ENCODE results near the gene KIFAP3. TPM values are rescaled to one million over a fixed set of nuclear protein-coding genes. Genes with fewer than 3 reads are reported as not detected.
"Not testable (repeated sequence)": the region's sequence is repeated elsewhere in the genome, so short reads cannot be mapped to it uniquely, and the experiment has no call there.

Gene KIFAP3
- polyA plus RNA-seq, 4 donors, result 10.5 to 20.7 (median 14.6) TPM

DNA sequence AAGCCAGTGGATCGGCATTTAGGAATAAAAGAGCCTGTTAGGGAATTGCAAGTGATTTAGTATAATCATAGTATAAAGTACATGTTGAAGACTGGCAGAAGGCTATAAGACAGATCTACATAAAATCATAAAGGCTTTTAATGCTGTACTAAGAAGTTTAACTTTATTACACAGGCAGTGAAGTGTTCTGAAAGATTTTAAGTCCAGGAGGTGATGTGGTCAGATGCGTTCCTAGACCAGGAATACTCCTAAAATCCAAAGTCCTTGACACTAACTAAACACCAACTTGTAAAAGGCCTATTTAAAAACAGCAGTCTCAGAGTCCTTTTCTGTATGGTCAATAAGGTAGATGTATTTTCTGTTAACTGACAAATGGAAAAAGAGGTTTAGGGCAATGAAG is 57.0 kb downstream of the KIFAP3 start:
- H3K27me3 ChIP-seq (ENCODE audit: control insufficient read depth in 3 of 3, insufficient read depth in 3 of 3, low read length in 3 of 3), result no peaks in the 10 kb centered on the region
- DNase-seq, result no peak
- FAIRE-seq, result no peak
- WGBS, 3 donors, result 91 to 99% (median 96%) methylated on average over 2 of the region's 2 CpGs
- peaks cover 0 to 3% of the 10 kb centered on the region in 2 donors for H3K9me3 ChIP-seq (ENCODE audit: control insufficient read depth in 2 of 2, insufficient read depth in 1 of 2, low read depth in 1 of 2, low read length in 1 of 2)
- H3K27ac ChIP-seq (ENCODE audit: low read depth in 1 of 3, low read length in 2 of 3), result no peak overlapping the region
- H3K4me1 ChIP-seq (ENCODE audit: control insufficient read depth in 3 of 3, insufficient read depth in 2 of 3, low read depth in 1 of 3, low read length in 2 of 3), result no peaks in the 10 kb centered on the region
- peaks cover 0 to 2% (median 2%) of the 10 kb centered on the region in 3 donors for H3K36me3 ChIP-seq (ENCODE audit: control insufficient read depth in 3 of 3, insufficient read depth in 2 of 3, low read depth in 1 of 3, low read length in 3 of 3)
- H3K4me3 ChIP-seq (ENCODE audit: low read depth in 1 of 3, low read length in 3 of 3), result no peak overlapping the region

DNA sequence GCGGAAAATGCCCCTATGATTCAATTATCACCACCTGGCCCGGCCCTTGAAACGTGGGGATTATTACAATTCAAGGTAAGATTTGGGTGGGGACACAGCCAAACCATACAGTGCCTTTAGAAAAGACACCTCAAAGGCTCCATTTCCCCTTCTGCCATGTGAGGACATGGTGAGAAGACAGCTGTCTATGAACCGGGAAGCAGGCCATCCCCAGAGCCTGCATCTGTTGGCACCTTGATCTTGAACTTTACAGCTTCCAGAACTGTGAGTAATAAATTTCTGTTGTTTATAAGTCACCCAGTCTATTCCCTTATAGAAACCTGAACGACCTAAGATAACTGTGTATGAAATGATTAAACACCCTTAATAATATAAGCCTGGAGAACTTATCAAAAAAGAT is 61.6 kb downstream of the KIFAP3 start:
- Histone ChIP-seq H3K4me3 (ENCODE audit: low read depth in 1 of 3, low read length in 3 of 3) (no peak overlapping the region), H3K4me1 (ENCODE audit: control insufficient read depth in 3 of 3, insufficient read depth in 2 of 3, low read depth in 1 of 3, low read length in 2 of 3) (no peaks in the 10 kb centered on the region), H3K27ac (ENCODE audit: low read depth in 1 of 3, low read length in 2 of 3) (no peak overlapping the region), H3K27me3 (ENCODE audit: control insufficient read depth in 3 of 3, insufficient read depth in 3 of 3, low read length in 3 of 3) (no peaks in the 10 kb centered on the region), H3K9me3 (ENCODE audit: control insufficient read depth in 2 of 2, insufficient read depth in 1 of 2, low read depth in 1 of 2, low read length in 1 of 2) (no peaks in the 10 kb centered on the region), H3K36me3 (ENCODE audit: control insufficient read depth in 3 of 3, insufficient read depth in 2 of 3, low read depth in 1 of 3, low read length in 3 of 3) (peaks cover 0 to 2% (median 2%) of the 10 kb centered on the region in 3 donors)
- FAIRE-seq, result no peak
- DNase-seq, result peak in 1 of 2 donors; percentile 46
- 68 to 83% (median 77%) methylated on average over 5 of the region's 5 CpGs for WGBS, 3 donors

DNA sequence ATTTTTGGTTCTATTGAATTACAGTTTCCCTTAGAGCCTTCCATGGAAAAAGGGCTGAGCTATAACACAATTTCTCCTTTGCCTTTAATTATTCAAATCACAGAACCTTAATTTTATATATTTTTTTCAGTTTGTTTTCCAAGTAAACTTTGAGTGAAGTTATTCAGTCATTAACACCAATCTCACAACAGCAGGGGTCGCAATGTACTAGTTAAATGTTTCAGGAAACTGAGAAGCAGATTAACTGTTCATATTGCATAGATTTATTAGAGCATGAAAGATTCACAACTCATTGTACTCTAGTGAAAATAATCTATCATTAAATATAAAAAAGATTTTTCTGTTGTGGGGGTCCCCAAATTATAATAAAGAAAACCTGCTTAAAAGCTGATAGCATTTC is 64.1 kb downstream of the KIFAP3 start:
- Histone ChIP-seq H3K9me3 (ENCODE audit: control insufficient read depth in 2 of 2, insufficient read depth in 1 of 2, low read depth in 1 of 2, low read length in 1 of 2) (no peaks in the 10 kb centered on the region), H3K4me3 (ENCODE audit: low read depth in 1 of 3, low read length in 3 of 3) (no peak overlapping the region), H3K27ac (ENCODE audit: low read depth in 1 of 3, low read length in 2 of 3) (no peak overlapping the region), H3K27me3 (ENCODE audit: control insufficient read depth in 3 of 3, insufficient read depth in 3 of 3, low read length in 3 of 3) (no peaks in the 10 kb centered on the region), H3K4me1 (ENCODE audit: control insufficient read depth in 3 of 3, insufficient read depth in 2 of 3, low read depth in 1 of 3, low read length in 2 of 3) (no peaks in the 10 kb centered on the region), H3K36me3 (ENCODE audit: control insufficient read depth in 3 of 3, insufficient read depth in 2 of 3, low read depth in 1 of 3, low read length in 3 of 3) (peaks cover 0 to 2% (median 2%) of the 10 kb centered on the region in 3 donors)
- 40 to 63% (median 53%) methylated on average over 1 of the region's 1 CpG for WGBS, 3 donors
- FAIRE-seq (no peak), DNase-seq (peak; percentile 27 to 30)

DNA sequence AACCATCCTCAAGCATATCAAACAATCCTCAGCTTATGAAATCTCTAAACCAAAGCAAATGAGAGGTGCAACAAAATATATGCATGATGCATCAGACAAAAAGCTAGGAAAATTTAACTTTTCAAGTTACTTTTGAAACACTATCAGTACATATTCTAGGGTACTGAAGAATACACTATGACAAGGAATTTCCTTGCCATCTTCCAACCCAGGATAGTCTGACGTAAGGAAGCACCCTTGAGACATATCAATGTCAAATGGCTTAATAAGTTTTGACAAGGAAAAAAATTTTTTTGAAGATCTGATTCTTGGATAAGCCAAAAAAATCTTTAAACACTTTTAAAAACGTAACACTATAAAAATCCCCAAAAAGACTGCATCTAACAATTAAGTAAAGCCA is 64.9 kb downstream of the KIFAP3 start:
- FAIRE-seq, result no peak

DNA sequence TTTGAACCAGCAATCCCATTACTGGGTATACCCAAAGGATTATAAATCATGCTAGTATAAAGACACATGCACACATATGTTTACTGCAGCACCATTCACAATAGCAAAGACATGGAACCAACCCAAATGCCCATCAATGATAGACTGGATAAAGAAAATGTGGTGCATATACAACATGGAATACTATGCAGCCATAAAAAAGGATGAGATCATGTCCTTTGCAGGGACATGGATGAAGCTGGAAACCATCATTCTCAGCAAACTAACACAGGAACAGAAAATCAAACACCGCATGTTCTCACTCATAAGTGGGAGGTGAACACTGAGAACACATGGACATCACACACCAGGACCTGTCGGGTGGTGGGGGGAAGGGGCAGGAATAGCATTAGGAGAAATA is 65.8 kb downstream of the KIFAP3 start:
- 92 to 100% (median 94%) methylated on average over 2 of the region's 2 CpGs for WGBS, 3 donors

More for the DNA sequence above, 64.9 kb downstream of the KIFAP3 start:
- no peaks in the 10 kb centered on the region for H3K4me1 ChIP-seq (ENCODE audit: control insufficient read depth in 3 of 3, insufficient read depth in 2 of 3, low read depth in 1 of 3, low read length in 2 of 3)
- DNase-seq, result no peak
- H3K9me3 ChIP-seq (ENCODE audit: control insufficient read depth in 2 of 2, insufficient read depth in 1 of 2, low read depth in 1 of 2, low read length in 1 of 2), result no peaks in the 10 kb centered on the region
- peaks cover 0 to 2% (median 2%) of the 10 kb centered on the region in 3 donors for H3K36me3 ChIP-seq (ENCODE audit: control insufficient read depth in 3 of 3, insufficient read depth in 2 of 3, low read depth in 1 of 3, low read length in 3 of 3)
- H3K27ac ChIP-seq (ENCODE audit: low read depth in 1 of 3, low read length in 2 of 3), result no peak overlapping the region
- 83 to 95% (median 90%) methylated on average over 2 of the region's 2 CpGs for WGBS, 3 donors
- no peak overlapping the region for H3K4me3 ChIP-seq (ENCODE audit: low read depth in 1 of 3, low read length in 3 of 3)
- no peaks in the 10 kb centered on the region for H3K27me3 ChIP-seq (ENCODE audit: control insufficient read depth in 3 of 3, insufficient read depth in 3 of 3, low read length in 3 of 3)

DNA sequence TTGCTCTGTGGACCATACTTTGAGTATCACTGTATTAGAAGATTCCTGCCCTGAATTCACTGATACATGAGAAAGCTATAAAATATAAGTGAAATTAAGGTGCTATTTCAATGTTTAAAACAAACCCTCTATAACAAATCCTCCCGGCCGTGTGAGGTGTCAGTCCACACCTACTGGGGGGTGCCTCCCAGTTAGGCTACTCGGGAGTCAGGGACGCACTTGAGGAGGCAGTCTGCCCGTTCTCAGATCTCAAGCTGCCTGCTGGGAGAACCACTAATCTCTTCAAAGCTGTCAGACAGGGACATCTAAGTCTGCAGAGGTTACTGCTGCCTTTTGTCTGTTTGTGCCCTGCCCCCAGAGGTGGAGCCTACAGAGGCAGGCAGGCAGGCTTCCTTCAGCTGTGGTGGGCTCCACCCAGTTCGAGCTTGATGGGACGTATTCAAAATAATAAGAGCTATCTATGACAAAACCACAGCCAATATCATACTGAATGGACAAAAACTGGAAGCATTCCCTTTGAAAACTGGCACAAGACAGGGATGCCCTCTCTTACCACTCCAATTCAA is 71.1 kb downstream of the KIFAP3 start:
- FAIRE-seq; H3K4me3 ChIP-seq (ENCODE audit: low read depth in 1 of 3, low read length in 3 of 3); H3K36me3 ChIP-seq (ENCODE audit: control insufficient read depth in 3 of 3, insufficient read depth in 2 of 3, low read depth in 1 of 3, low read length in 3 of 3); H3K27ac ChIP-seq (ENCODE audit: low read depth in 1 of 3, low read length in 2 of 3); H3K4me1 ChIP-seq (ENCODE audit: control insufficient read depth in 3 of 3, insufficient read depth in 2 of 3, low read depth in 1 of 3, low read length in 2 of 3); H3K9me3 ChIP-seq (ENCODE audit: control insufficient read depth in 2 of 2, insufficient read depth in 1 of 2, low read depth in 1 of 2, low read length in 1 of 2); DNase-seq; H3K27me3 ChIP-seq (ENCODE audit: control insufficient read depth in 3 of 3, insufficient read depth in 3 of 3, low read length in 3 of 3): not testable (repeated sequence)
- WGBS, 3 donors, result 82 to 92% (median 90%) methylated on average over 7 of the region's 7 CpGs

More for the DNA sequence above, 65.8 kb downstream of the KIFAP3 start:
- DNase-seq; H3K27ac ChIP-seq (ENCODE audit: low read depth in 1 of 3, low read length in 2 of 3); H3K27me3 ChIP-seq (ENCODE audit: control insufficient read depth in 3 of 3, insufficient read depth in 3 of 3, low read length in 3 of 3); H3K4me3 ChIP-seq (ENCODE audit: low read depth in 1 of 3, low read length in 3 of 3); H3K4me1 ChIP-seq (ENCODE audit: control insufficient read depth in 3 of 3, insufficient read depth in 2 of 3, low read depth in 1 of 3, low read length in 2 of 3); H3K9me3 ChIP-seq (ENCODE audit: control insufficient read depth in 2 of 2, insufficient read depth in 1 of 2, low read depth in 1 of 2, low read length in 1 of 2); H3K36me3 ChIP-seq (ENCODE audit: control insufficient read depth in 3 of 3, insufficient read depth in 2 of 3, low read depth in 1 of 3, low read length in 3 of 3); FAIRE-seq: not testable (repeated sequence)

DNA sequence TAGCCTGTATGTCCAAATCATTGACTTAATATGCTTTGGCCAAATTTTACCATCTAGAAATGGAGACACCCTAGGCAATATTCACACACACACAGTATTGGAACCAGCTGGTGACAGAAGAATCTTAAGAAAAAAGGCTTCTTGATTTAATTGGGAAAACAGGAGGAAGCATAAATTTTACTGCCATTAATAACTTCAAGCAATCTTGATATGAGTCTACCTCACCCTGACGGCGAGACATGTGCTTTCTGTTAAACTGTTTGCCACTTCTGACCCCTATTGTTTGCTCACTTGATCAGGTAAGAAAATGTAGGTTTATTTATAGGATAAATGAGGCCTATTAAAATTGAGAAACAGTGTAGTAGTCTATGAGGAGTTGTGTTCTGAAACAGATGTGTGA is 73.2 kb downstream of the KIFAP3 start:
- Histone ChIP-seq H3K27ac (ENCODE audit: low read depth in 1 of 3, low read length in 2 of 3) (no peak overlapping the region), H3K4me1 (ENCODE audit: control insufficient read depth in 3 of 3, insufficient read depth in 2 of 3, low read depth in 1 of 3, low read length in 2 of 3) (no peaks in the 10 kb centered on the region), H3K27me3 (ENCODE audit: control insufficient read depth in 3 of 3, insufficient read depth in 3 of 3, low read length in 3 of 3) (no peaks in the 10 kb centered on the region), H3K36me3 (ENCODE audit: control insufficient read depth in 3 of 3, insufficient read depth in 2 of 3, low read depth in 1 of 3, low read length in 3 of 3) (no peaks in the 10 kb centered on the region), H3K9me3 (ENCODE audit: control insufficient read depth in 2 of 2, insufficient read depth in 1 of 2, low read depth in 1 of 2, low read length in 1 of 2) (no peaks in the 10 kb centered on the region), H3K4me3 (ENCODE audit: low read depth in 1 of 3, low read length in 3 of 3) (no peak overlapping the region)
- FAIRE-seq (no peak), DNase-seq (peak in 1 of 2 donors; percentile 48)
- WGBS, 3 donors, result 22 to 66% (median 56%) methylated on average over 2 of the region's 2 CpGs

DNA sequence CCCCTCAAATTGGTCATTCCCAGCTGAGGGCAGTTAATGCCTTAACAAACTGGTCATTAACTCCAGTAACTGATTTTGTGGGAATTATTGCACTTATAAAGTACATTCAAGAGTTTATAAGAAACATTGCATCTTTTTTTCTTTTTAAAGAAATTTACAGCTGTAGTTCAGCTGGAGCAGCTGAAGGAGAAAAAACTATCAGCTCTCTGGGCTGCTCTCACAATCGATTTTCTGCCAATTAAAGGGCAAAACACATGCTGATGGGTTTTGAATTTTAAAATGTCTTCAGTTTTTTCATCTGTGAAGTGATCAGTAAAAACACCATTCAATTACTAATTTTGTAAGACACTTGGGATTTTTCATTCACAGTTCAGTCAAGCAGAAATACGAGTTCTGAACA is 74.7 kb downstream of the KIFAP3 start:
- DNase-seq, result no peak
- FAIRE-seq, result no peak
- no peak overlapping the region for H3K27ac ChIP-seq (ENCODE audit: low read depth in 1 of 3, low read length in 2 of 3)

DNA sequence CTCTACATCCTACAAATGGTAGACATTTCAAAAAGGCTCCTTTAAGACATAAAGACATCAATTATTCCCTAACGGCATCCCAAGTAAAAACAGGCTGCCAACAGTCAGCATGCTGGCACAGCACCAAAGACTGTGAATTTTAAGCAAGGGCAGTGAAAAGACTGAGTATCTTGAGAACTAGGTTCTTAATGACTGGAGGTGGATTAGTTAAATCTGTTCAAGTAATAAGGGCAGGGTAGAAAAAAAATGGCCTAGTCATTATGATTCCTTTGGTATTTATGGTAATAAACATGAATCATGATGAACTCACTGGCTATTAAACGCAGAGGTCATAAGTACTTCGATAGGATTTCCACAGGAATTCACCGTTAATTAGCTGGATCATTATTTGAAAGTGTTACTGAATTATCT is 75.2 kb downstream of the KIFAP3 start:
- no peaks in the 10 kb centered on the region for H3K36me3 ChIP-seq (ENCODE audit: control insufficient read depth in 3 of 3, insufficient read depth in 2 of 3, low read depth in 1 of 3, low read length in 3 of 3)
- H3K4me1 ChIP-seq (ENCODE audit: control insufficient read depth in 3 of 3, insufficient read depth in 2 of 3, low read depth in 1 of 3, low read length in 2 of 3), result no peaks in the 10 kb centered on the region
- FAIRE-seq, result no peak
- peak in 1 of 2 donors; percentile 85 for DNase-seq
- no peak overlapping the region for H3K4me3 ChIP-seq (ENCODE audit: low read depth in 1 of 3, low read length in 3 of 3)
- H3K9me3 ChIP-seq (ENCODE audit: control insufficient read depth in 2 of 2, insufficient read depth in 1 of 2, low read depth in 1 of 2, low read length in 1 of 2), result no peaks in the 10 kb centered on the region
- H3K27ac ChIP-seq (ENCODE audit: low read depth in 1 of 3, low read length in 2 of 3), result peak overlapping the region in 1 of 3 donors; percentile 13
- 8 to 40% (median 29%) methylated on average over 4 of the region's 4 CpGs for WGBS, 3 donors
- H3K27me3 ChIP-seq (ENCODE audit: control insufficient read depth in 3 of 3, insufficient read depth in 3 of 3, low read length in 3 of 3), result no peaks in the 10 kb centered on the region

More for the DNA sequence above, 74.7 kb downstream of the KIFAP3 start:
- Histone ChIP-seq H3K4me1 (ENCODE audit: control insufficient read depth in 3 of 3, insufficient read depth in 2 of 3, low read depth in 1 of 3, low read length in 2 of 3) (no peaks in the 10 kb centered on the region), H3K4me3 (ENCODE audit: low read depth in 1 of 3, low read length in 3 of 3) (no peak overlapping the region), H3K27me3 (ENCODE audit: control insufficient read depth in 3 of 3, insufficient read depth in 3 of 3, low read length in 3 of 3) (no peaks in the 10 kb centered on the region), H3K9me3 (ENCODE audit: control insufficient read depth in 2 of 2, insufficient read depth in 1 of 2, low read depth in 1 of 2, low read length in 1 of 2) (no peaks in the 10 kb centered on the region), H3K36me3 (ENCODE audit: control insufficient read depth in 3 of 3, insufficient read depth in 2 of 3, low read depth in 1 of 3, low read length in 3 of 3) (no peaks in the 10 kb centered on the region)
- WGBS, 3 donors, result 50 to 60% (median 53%) methylated on average over 2 of the region's 2 CpGs
